Inflammatory macrophage (primary cell): ENCODE data around the gene BCL3.
A peak's percentile ranks its signal among the peaks of the same experiment; 100 is the strongest.
"Not testable (repeated sequence)": the region's sequence is repeated elsewhere in the genome, so short reads cannot be mapped to it uniquely, and the experiment has no call there.

Source experiments
- DNase-seq, 2 donors: peaks; one replicate each; pipeline ENCODE4 v3.0.0-alpha.2; 2020 to 2022

BCL3 gene

DNA sequence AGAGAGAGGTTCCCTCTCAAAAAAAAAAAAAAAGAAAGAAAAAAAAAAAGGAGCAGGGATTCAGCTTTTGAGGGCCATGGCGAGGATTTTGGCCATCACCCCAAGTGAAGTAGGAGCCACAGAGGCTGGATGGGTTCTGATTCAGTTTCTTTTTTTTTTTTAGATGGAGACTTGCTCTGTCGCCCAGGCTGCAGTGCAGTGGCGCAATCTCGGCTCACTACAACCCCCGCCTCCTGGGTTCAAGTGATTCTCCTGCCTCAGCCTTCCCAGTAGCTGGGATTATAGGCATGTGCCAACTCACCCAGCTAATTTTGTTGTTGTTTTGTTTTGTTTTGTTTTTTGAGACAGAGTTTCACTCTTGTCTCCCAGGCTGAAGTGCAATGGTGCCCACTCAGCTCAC is 27.1 kb upstream of the BCL3 start:
- not testable (repeated sequence) for DNase-seq

DNA sequence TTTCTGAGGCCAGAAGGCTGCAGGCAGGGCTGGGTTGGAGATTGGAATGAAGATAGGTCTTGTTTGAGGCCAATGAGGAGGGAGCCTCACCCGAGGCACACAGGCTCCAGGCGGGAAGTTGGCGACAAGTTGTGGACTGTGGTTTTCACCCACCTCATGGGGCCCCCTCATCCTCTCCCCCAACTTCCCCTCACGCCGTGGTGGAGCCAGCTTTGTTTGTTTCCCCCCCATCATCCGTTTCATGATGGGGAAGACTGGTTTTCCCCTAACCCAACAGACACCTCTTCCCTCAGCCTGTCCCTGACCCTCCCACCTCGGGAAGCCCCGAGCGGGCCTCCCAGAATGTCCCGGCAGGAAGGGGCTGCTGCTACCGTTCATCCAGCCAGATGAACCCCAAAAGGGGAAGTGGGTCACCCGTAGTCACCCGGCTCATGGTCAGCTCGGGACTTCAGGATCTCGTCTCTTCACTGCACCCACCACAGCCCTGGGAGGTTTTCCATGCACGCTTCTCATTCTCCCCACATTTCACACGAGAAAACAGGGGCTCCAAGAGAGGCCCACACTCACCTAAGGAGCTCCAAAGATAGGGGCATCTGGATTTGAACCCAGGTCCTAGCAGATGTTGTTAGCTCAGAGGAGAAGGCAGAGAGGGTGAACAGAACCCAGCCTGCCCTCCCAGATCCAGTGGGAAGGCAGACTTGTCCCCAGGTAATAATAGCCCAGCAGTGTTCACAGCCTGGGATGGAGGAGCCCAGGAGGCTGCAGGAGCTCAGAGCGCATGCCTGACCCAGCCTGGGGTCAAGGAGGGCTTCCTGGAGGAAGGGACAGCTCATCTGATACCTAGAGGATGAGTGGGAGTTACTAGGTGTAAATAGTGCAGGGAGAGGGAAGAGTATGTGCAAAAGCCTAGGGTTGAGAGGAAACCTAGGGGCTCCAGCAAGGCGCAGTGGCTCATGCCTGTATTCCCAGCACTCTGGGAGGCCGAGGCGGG is 26.1 kb upstream of the BCL3 start:
- DNase-seq = peak; percentile 79 to 93

GRCh38 chr19:44723299-44723951 is 25.1 kb upstream of the BCL3 start:
- no peak for DNase-seq

- DNase-seq = peak; percentile 88
These were observed 24.6 kb upstream of the BCL3 start for GRCh38 chr19:44723952-44724319.

DNA sequence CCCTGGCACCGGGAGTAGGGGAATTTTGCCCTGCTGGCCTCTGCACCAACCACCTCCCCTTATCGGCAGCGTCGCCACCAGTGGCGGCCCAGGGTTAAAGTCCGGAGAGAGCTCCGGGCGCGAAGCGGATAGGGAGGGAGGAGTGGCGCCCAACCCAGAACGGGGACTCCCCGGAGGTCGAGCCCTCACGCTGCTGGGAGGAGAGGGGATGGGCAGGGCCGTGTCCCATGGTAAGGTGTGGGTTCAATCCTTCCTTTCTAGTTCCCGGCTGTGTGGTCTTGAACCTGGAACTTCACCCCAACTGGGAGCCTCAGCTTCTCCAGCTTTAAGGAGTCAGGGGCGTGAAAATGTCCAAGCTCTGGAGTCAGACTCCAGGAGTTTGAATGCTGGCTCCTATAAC is 23.3 kb upstream of the BCL3 start:
- DNase-seq = no peak

GRCh38 chr19:44725684-44726083 is 22.8 kb upstream of the BCL3 start:
- no peak for DNase-seq

DNA sequence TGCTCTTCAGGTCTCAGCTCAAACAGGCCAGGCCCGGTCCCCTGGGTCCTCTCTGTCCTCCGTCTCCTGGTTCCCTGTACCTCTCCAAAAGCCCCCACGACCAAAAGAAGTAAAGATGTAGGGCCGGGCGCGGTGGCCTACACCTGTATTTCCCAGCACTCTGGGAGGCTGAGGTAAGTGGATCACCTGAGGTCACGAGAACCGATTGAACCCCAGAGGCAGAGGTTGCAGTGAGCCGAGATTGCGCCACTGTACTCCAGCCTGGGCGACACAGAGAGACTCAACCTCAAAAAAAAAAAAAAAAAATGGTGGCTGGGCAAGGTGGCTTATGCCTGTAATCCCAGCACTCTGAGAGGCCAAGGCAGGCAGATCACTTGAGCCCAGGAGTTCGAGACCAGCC is 22.0 kb upstream of the BCL3 start:
- DNase-seq = no peak

GRCh38 chr19:44728178-44728577 is 20.3 kb upstream of the BCL3 start:
- no peak for DNase-seq

- DNase-seq = peak in 1 of 2 donors; percentile 37
These were observed 18.9 kb upstream of the BCL3 start for GRCh38 chr19:44729516-44730033.

- no peak for DNase-seq
These were observed 17.4 kb upstream of the BCL3 start for GRCh38 chr19:44731081-44731480.

DNA sequence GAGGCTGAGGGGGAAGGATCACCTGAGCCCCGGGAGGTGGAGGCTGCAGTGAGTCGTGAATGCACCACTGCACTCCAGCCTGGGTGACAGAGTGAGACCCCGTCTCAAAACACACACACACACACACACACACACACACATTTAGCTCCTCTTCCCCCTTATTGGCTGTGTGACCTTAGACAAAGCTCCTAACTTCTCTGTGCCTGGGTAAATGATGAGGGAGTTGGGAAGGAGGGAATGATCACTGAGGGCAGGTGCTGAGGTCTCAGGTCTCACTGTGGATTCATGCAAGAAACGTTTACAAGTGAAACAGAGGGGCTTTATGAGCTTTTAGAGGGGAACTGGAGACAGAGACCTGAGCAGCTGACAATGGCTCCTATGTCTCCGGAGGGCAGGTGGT is 16.9 kb upstream of the BCL3 start:
- no peak for DNase-seq

- DNase-seq = no peak
These were observed 16.1 kb upstream of the BCL3 start for GRCh38 chr19:44732235-44733014.

GRCh38 chr19:44734357-44734756 is 14.2 kb upstream of the BCL3 start:
- no peak for DNase-seq

DNA sequence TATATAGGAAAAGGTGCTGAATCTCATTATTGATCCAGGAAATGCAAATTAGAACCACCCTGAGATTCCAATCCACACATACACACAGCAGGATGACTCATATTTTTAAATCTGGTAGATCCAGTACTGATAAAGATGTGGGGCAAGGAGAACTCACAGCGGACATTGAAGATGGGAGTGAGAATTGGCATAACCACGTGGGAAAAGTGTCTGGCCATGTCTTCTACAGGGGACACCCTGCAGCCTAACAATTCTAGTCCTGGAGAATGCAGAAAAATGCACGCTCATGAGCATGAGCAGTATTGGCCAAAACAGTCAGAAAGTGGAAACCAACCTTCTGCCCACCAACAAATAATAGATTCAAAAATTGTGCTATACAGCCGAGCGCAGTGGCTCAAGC is 13.5 kb upstream of the BCL3 start:
- no peak for DNase-seq

DNA sequence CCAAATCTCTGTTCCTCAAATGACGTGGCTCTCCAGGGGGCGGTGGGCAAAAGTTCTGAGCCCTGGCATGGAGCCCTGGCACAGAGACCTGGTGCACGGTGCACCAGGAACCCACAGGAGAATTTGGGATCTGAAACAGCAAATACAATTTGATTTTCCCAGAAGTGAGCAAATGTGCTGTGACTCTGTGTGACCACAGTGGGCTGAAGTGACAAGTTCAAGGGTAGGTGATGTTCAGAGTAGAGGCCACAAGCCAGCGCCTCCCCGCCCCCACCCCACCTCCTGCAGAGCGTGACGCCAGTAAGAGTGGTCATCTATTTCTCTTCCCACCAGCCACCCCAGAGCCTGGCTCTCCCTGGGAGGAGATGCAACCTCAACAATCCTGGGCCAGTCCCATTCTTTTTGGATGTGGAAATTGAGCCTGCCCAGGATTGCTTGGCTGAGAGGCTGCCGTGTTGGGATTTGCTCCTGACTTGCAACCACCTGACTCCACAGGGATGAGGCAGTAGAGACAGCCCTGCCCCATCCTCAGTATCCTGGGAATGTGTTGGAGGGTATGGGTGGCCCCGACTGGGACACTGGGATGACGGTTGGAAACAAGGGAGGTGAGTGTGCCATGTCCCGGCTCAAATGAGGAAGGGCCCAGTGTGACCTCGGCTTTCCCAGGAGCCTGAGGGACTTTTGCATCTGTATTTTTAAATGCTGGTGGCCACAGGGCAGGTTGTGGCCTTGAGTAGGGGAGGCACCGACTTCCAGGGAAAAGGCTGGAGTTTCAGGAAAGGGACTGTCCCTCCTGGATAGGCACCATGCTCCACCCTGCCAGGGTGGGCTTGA is 11.1 kb upstream of the BCL3 start:
- peak in 1 of 2 donors; percentile 70 for DNase-seq

DNA sequence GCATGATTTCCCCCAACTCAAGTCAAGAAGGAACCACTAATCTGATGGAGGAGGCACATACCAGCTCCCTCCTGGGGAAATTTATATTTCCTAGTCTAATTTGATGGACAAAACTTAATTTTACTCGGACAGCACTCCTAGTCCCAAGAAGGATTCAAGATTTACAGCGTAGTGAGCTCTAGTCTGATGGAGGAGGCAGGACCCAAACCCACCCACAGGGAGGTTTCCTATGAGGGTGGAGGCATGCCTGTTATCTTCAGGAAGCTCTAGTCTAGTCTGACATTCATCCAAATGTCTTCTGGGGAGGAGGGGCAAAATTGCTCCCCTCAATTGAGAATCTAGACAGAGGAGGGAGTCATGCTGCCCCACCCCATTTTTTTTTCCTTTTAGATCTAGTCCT is 10.4 kb upstream of the BCL3 start:
- no peak for DNase-seq

GRCh38 chr19:44738603-44739558 is 9.6 kb upstream of the BCL3 start:
- DNase-seq = peak; percentile 54 to 85

DNA sequence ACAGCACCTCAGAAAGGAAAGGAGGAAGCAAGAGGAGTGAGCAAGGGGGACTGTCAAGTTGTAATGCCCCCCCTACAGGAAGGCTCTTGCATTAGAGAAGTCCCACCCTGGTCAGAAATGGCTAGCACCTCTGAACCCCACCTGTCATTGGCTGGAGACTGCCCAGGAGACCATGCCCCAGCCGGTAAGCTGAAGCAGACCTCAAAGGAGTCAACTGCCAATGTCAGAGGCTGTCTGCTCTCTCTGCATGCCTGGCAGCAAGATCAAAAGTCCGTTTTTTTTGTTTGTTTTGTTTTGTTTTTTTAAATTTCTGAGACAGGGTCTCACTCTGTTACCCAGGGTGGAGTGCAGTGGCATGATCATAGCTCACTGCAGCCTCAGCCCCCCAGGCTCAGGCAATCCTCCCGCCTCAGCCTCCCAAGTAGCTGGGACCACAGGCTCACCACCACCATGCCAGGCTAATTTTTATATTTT is 8.1 kb upstream of the BCL3 start:
- no peak for DNase-seq

- no peak for DNase-seq
These were observed 7.2 kb upstream of the BCL3 start for GRCh38 chr19:44741258-44741731.

GRCh38 chr19:44741841-44742329 is 6.6 kb upstream of the BCL3 start:
- peak; percentile 96 to 98 for DNase-seq
